ENCODE data around the gene RFX6. TPM values are rescaled to one million over a fixed set of nuclear protein-coding genes. Genes with fewer than 3 reads are reported as not detected.

The RFX6 gene
- total RNA-seq, 1 experiment from 2014 or later = not detected

DNA sequence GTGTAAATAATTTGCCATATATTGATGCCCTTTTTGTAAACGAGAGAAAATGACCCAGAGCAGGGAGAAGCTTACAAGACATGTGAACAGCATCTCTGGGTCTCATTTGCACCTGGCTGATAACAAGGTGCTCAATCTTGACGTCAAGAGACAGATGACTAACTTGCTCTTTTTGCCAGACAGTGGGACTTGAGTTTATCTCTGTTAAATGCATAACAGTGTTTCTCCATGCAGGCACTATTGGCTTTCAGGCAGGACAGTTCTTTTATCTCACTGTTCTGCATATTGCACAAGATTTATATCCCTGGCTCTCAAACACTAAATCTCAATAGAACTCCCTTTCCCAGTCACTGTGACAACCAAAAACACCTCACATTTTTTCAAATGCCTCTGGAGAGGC, 56.4 kb downstream of the RFX6 start:
- TF ChIP-seq, protein P1, sequence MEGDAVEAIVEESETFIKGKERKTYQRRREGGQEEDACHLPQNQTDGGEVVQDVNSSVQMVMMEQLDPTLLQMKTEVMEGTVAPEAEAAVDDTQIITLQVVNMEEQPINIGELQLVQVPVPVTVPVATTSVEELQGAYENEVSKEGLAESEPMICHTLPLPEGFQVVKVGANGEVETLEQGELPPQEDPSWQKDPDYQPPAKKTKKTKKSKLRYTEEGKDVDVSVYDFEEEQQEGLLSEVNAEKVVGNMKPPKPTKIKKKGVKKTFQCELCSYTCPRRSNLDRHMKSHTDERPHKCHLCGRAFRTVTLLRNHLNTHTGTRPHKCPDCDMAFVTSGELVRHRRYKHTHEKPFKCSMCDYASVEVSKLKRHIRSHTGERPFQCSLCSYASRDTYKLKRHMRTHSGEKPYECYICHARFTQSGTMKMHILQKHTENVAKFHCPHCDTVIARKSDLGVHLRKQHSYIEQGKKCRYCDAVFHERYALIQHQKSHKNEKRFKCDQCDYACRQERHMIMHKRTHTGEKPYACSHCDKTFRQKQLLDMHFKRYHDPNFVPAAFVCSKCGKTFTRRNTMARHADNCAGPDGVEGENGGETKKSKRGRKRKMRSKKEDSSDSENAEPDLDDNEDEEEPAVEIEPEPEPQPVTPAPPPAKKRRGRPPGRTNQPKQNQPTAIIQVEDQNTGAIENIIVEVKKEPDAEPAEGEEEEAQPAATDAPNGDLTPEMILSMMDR (conservative IDR thresholded peaks at IDR 0.05) = no peak
- no peak for DNase-seq
- Histone ChIP-seq H2BK15ac (ENCODE audit: low read depth, low read length) (no peak overlapping the region), H4K8ac (replicated peaks; ENCODE audit: insufficient read length, low read depth, low read length) (no peak overlapping the region), H4K20me1 (ENCODE audit: control insufficient read depth, insufficient read depth, insufficient read length) (no peaks in the 10 kb centered on the region), H2BK120ac (ENCODE audit: low read depth, low read length, poor library complexity, severe bottlenecking) (no peak overlapping the region), H2AFZ (ENCODE audit: low read length) (no peak overlapping the region), H2BK5ac (ENCODE audit: insufficient read length, low read length) (no peak overlapping the region), H2BK20ac (ENCODE audit: low read depth, low read length, poor library complexity, severe bottlenecking) (no peak overlapping the region), H3K23ac (ENCODE audit: insufficient read length, low read depth, low read length) (no peak overlapping the region), H3K14ac (ENCODE audit: insufficient read depth, low read length) (no peak overlapping the region), H3K79me1 (ENCODE audit: insufficient read depth, low read depth, low read length, poor library complexity, severe bottlenecking) (no peaks in the 10 kb centered on the region), H3K27me3 (ENCODE audit: insufficient read depth, low read length) (no peaks in the 10 kb centered on the region), H3K27ac (ENCODE audit: insufficient read length, low read depth, low read length) (no peak overlapping the region), H3K9ac (ENCODE audit: extremely low read depth, insufficient read length, low read length) (no peak overlapping the region), H3K9me3 (ENCODE audit: control insufficient read depth, low read depth, low read length) (no peaks in the 10 kb centered on the region), H3T11ph (ENCODE audit: low read length) (no peak overlapping the region), H3K18ac (ENCODE audit: insufficient read length, low read depth, low read length) (no peak overlapping the region), H3K4me1 (ENCODE audit: insufficient read depth, low read length) (no peaks in the 10 kb centered on the region), H3K79me2 (ENCODE audit: insufficient read depth, low read length) (no peaks in the 10 kb centered on the region), H3K4me2 (ENCODE audit: insufficient read depth, insufficient read length, low read length) (no peak overlapping the region), H3K23me2 (ENCODE audit: insufficient read length, low read depth, low read length, poor library complexity, severe bottlenecking) (no peaks in the 10 kb centered on the region), H2AK5ac (ENCODE audit: insufficient read length, low read length) (no peak overlapping the region), H4K91ac (ENCODE audit: insufficient read length, low read depth, low read length) (no peak overlapping the region), H2BK12ac (ENCODE audit: insufficient read length, low read depth, low read length) (no peak overlapping the region), H3K56ac (ENCODE audit: insufficient read length, low read depth, low read length) (no peak overlapping the region), H4K5ac (ENCODE audit: insufficient read length, low read depth, low read length) (no peak overlapping the region), H3K4ac (ENCODE audit: low read depth, low read length) (no peak overlapping the region)
- Mint-ChIP-seq H3K36me3 (ENCODE audit: insufficient read depth in 1 of 3, low read depth in 3 of 3) (no peaks in the 10 kb centered on the region), H3K4me1 (peaks cover 3 to 7% of the 10 kb centered on the region in 2 experiments; a peak in 1 of 4 replicates), H3K27ac (no peak overlapping the region), H3K4me3 (no peak overlapping the region), H3K9me3 (no peaks in the 10 kb centered on the region), H3K27me3 (ENCODE audit: low read depth) (no peaks in the 10 kb centered on the region)
- WGBS (ENCODE audit: extremely low coverage, insufficient read length, low lambda C conversion rate) = no CpG with 5 or more reads among the region's 2 CpGs

All from H9 (cell line).